Thoracic aorta (tissue), 2 donors: ENCODE data around the gene CYP27C1. TPM values are rescaled to one million over a fixed set of nuclear protein-coding genes. Genes with fewer than 3 reads are reported as not detected.

Experiments used
- ATAC-seq: fragments of 150-250 bp; one replicate; pipeline ENCODE4 v1.8.0; 2017; ENCODE audit warnings: low read depth; ENCODE audit not compliant: insufficient number of reproducible peaks, low FRiP score
- DNase-seq: peaks from one replicate; pipeline ENCODE4 v3.0.0-alpha.2; 2020; ENCODE audit warnings: low spot score
- H3K27ac ChIP-seq, 2 donors: fragments of 200-600 bp; sonication (generic); 1 replicate in 1 of 2; 2 replicates in 1 of 2; pipeline ENCODE4 v1.5.1; 2016; ENCODE audit warnings: mild to moderate bottlenecking in 2 of 2, moderate library complexity in 2 of 2
- H3K27me3 ChIP-seq: fragments of 200-600 bp; sonication (generic); replicated peaks from 2 replicates; pipeline ENCODE4 v1.6.0; 2016; ENCODE audit warnings: mild to moderate bottlenecking; ENCODE audit not compliant: insufficient read depth
- H3K36me3 ChIP-seq: fragments of 200-600 bp; sonication (generic); one replicate; pipeline ENCODE4 v1.5.1; 2016
- H3K4me1 ChIP-seq, 2 donors: fragments of 200-600 bp; sonication (generic); 1 replicate in 1 of 2; 2 replicates in 1 of 2; pipeline versions ENCODE4 v1.5.1 to v1.6.0; 2016; ENCODE audit warnings: low read depth in 2 of 2, mild to moderate bottlenecking in 1 of 2; ENCODE audit not compliant: control insufficient read depth in 1 of 2
- H3K4me3 ChIP-seq: fragments of 200-600 bp; sonication (generic); 2 replicates; pipeline ENCODE4 v1.5.1; 2016; ENCODE audit warnings: mild to moderate bottlenecking
- H3K9me3 ChIP-seq: fragments of 200-600 bp; sonication (generic); 2 replicates; pipeline ENCODE4 v1.5.1; 2016
- total RNA-seq, 2 donors: library from RNA; depleted of rRNA; stranded (reverse); fragments of >200 nt; gene quantifications; one replicate each; pipeline versions ENCODE4 v1.1.0 to v1.2.3, GENCODE V29; 2016
- TF ChIP-seq, protein P1 (sequence below): fragments of 200-600 bp; sonication (generic); IDR thresholded peaks from one replicate; pipeline ENCODE4 v1.5.1; 2019; ENCODE audit warnings: antibody characterized with exemption

Gene CYP27C1
- total RNA-seq, 2 donors from 2014 or later: 0.35 TPM; not detected in 1

DNA sequence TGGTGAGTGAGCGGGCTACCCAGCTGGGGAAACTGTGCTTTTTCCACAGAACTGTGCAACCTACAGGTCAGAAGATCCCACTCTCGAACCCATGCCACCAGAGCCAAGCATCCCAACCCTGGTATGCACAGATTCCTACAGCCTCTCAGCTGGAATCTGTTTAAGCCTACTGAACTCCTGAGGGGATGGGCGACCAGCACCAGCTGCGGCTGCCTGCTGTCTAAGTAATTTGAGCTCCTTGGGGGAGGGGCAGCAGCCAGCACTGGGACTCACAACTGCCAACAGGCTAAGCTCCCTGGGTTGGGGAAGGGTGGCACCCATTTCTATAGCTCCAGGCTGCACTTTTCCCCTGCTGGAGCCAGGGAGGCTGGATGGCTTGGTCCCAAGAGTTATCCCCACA, 11.8 kb downstream of the CYP27C1 start:
- no peak for ATAC-seq
- no peak for DNase-seq
- peaks cover 2% of the 10 kb centered on the region for H3K9me3 ChIP-seq

DNA sequence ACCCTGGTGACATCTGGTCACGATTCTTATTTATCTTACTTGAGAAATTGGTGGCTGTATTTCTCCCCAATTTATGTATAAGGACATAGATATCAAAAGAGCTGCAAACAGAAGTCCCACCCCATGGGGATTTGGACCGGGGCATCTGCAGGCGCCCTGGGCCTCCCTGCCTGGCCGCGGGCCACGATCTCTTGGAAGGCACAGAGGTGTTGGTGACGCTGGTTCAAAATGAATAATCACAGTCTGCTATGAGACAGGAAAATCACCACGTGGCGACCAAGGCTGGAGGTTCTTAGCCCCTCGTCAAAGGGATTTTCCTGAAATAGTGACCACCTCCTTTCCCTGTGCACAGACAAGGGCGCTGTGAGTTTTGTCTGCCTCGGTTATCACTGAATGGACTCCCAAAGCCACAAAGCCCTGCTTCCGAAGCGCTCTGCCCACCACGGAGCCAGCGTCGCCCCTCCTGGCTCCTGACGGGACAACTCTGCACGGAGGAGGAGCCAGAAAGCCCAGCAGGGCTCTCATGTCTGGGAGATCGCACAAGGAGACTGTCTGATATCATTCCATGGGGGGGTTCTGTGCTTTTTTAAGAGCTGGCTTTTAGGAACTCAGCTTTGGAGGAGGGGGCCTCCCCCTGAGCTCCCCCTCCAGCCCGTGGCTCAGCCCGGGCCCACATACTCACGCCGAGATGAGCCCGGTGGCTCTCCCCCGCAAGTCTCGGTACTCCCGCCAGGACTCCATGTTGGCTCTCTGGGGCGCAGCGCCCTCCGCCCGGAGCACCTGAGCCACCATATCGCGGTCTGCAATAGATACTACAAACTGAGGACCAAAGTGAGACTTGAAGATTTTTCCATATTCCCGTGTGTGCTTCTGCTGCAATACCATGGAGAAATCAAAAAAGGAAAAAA, 14.6 kb downstream of the CYP27C1 start:
- H3K4me1 ChIP-seq: no peaks in the 10 kb centered on the region
- H3K4me3 ChIP-seq: no peak overlapping the region
- ATAC-seq (no peak), DNase-seq (no peak)
- H3K27me3 ChIP-seq: no peaks in the 10 kb centered on the region
- H3K9me3 ChIP-seq: no peaks in the 10 kb centered on the region
- H3K27ac ChIP-seq: no peak overlapping the region
- H3K36me3 ChIP-seq: no peaks in the 10 kb centered on the region
- TF ChIP-seq, protein P1, sequence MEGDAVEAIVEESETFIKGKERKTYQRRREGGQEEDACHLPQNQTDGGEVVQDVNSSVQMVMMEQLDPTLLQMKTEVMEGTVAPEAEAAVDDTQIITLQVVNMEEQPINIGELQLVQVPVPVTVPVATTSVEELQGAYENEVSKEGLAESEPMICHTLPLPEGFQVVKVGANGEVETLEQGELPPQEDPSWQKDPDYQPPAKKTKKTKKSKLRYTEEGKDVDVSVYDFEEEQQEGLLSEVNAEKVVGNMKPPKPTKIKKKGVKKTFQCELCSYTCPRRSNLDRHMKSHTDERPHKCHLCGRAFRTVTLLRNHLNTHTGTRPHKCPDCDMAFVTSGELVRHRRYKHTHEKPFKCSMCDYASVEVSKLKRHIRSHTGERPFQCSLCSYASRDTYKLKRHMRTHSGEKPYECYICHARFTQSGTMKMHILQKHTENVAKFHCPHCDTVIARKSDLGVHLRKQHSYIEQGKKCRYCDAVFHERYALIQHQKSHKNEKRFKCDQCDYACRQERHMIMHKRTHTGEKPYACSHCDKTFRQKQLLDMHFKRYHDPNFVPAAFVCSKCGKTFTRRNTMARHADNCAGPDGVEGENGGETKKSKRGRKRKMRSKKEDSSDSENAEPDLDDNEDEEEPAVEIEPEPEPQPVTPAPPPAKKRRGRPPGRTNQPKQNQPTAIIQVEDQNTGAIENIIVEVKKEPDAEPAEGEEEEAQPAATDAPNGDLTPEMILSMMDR: no peak

More for the DNA sequence above, 11.8 kb downstream of the CYP27C1 start:
- no peak overlapping the region for H3K4me3 ChIP-seq
- no peaks in the 10 kb centered on the region for H3K36me3 ChIP-seq
- TF ChIP-seq, protein P1: no peak
- no peak overlapping the region for H3K27ac ChIP-seq
- H3K4me1 ChIP-seq: no peaks in the 10 kb centered on the region
- H3K27me3 ChIP-seq: no peaks in the 10 kb centered on the region

DNA sequence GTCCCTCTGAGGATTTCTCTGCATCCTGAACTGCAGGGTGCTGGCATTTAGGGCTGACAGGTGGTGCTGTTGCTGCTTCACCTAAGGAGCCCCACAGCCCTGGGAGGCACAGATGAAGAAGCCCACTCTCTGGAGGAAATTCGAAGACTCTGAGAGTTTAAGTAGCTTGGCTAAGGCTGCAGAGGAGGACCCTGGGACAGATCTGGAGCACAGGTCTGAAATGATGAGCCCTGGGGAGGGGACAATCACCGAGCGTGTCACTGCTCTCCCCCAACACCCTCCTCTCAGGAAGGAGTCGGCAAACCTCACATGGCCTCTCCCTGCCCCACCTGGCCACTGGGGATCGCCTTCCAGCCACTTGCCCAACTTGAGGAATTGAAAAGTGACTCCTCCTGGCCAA, 18.6 kb downstream of the CYP27C1 start:
- Histone ChIP-seq H3K4me1 (no peaks in the 10 kb centered on the region), H3K36me3 (no peaks in the 10 kb centered on the region), H3K4me3 (no peak overlapping the region), H3K27ac (no peak overlapping the region), H3K27me3 (no peaks in the 10 kb centered on the region), H3K9me3 (no peaks in the 10 kb centered on the region)
- no peak for ATAC-seq
- TF ChIP-seq, protein P1: no peak
- no peak for DNase-seq

DNA sequence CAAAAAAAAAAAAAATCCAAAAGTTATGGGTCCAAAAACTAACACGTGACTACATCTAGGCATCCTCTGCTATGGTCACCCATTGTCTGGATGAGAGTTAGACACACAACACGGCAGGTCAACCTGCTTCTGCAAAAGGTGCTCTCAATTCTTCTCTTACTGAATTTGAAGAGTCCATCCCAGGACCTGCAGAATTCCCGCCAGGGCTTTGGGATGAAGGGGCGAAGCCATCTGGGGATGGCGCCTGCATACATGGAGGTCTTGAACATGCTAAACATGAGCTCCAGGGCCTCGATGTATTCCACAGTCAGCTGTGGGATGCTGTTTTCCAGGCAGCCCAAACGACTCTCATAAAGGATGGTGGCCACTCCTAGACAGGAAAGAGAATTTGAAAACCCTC, 19.1 kb downstream of the CYP27C1 start:
- Histone ChIP-seq H3K27me3 (no peaks in the 10 kb centered on the region), H3K36me3 (no peaks in the 10 kb centered on the region), H3K4me1 (no peaks in the 10 kb centered on the region), H3K4me3 (no peak overlapping the region), H3K9me3 (no peaks in the 10 kb centered on the region), H3K27ac (no peak overlapping the region)
- DNase-seq (no peak), ATAC-seq (no peak)
- TF ChIP-seq, protein P1: no peak

DNA sequence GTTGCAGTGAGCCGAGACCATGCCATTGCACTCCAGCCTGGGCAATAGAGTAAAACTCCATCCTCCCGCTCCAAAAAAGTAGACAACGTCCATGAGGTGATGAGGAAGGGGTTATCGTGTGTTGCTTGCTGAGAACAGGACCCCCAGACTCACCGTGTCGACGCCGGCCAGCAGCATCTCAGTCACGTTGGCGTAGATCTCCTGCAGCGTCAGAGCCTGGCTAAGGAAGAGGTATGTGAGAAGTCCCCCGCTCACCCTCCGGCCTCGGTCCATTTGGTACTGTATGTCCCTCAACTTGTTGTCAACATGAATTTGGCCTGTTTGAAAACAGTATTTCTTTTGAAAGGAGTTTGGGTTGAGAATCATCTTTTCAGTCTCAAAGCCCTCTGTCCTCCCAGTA, 20.9 kb downstream of the CYP27C1 start:
- TF ChIP-seq, protein P1: no peak
- H3K27me3 ChIP-seq: no peaks in the 10 kb centered on the region
- H3K9me3 ChIP-seq: no peaks in the 10 kb centered on the region
- ATAC-seq (no peak), DNase-seq (no peak)
- H3K4me3 ChIP-seq: no peak overlapping the region
- no peak overlapping the region for H3K27ac ChIP-seq
- H3K4me1 ChIP-seq: peaks cover under 1 to 6% of the 10 kb centered on the region in 2 donors
- no peaks in the 10 kb centered on the region for H3K36me3 ChIP-seq
